NOMO-1 treated with DMSO at 0.1 percent for 48 hours (cell line): ENCODE measurements around the gene VWA8.
"Not testable (repeated sequence)": the region's sequence is repeated elsewhere in the genome, so short reads cannot be mapped to it uniquely, and the experiment has no call there.

Experiments used
- DNase-seq: peaks from one replicate; lab custom pipeline; 2025; ENCODE audit not compliant: unreplicated experiment; lab: John Stamatoyannopoulos, UW

Gene VWA8

GRCh38 chr13:41928323-41928722, 32.6 kb downstream of the VWA8 start:
- DNase-seq, result no peak

- DNase-seq, result no peak
These were observed 35.9 kb downstream of the VWA8 start for GRCh38 chr13:41925014-41925413.

DNA sequence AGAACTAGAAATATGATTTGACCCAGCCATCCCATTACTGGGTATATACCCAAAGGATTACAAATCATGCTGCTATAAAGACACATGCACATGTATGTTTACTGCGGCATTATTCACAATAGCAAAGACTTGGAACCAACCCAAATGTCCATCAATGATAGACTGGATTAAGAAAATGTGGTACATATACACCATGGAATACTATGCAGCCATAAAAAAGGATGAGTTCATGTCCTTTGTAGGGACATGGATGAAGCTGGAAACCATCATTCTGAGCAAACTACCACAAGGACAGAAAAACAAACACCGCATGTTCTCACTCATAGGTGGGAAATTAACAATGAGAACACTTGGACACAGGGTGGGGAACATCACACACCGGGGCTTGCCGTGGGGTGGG, 38.0 kb downstream of the VWA8 start:
- not testable (repeated sequence) for DNase-seq

GRCh38 chr13:41919741-41920487, 41.0 kb downstream of the VWA8 start:
- no peak for DNase-seq

- no peak for DNase-seq
These were observed 41.7 kb downstream of the VWA8 start for GRCh38 chr13:41919031-41919740.

DNA sequence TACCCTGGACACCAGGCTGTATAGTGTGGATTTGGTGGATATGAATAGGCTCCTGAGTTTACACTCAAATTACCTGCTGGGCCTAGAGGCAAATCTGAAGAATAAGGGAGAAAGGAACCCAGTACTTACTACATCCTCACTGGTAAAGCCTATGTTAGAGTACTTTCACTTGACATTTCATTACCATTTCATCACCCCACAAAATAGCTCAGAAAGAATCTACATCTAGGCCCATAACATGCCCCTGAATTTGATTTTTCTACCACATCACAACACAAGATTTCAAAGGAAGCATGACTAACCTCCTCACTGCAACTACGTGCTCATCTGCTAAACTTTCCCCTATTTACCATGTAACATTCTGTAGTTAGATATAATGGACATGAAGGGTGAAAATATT, 43.3 kb downstream of the VWA8 start:
- DNase-seq, result no peak

- peak; percentile 94 for DNase-seq
These were observed 44.5 kb downstream of the VWA8 start for GRCh38 chr13:41916173-41916954.

- no peak for DNase-seq
These were observed 45.8 kb downstream of the VWA8 start for GRCh38 chr13:41915081-41915480.

DNA sequence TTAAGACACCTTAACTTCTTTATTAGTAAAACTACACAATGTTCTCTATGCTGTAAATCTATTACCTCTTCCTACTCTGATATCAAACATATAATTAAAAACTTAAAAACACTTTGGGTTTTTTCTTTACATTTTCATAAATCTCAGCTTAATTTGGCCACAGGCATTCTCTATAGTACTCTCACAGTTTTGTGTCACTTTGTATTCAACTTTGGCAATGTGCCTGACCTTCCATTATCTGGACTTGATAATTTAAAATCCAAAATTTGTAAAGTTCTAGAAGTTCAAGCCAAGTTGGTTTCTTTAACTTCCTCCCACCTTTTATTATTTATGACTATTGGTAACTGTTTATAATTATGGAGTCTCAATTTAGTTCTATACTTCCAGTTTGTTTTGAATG, 46.4 kb downstream of the VWA8 start:
- DNase-seq, result no peak

- DNase-seq, result no peak
These were observed 51.4 kb downstream of the VWA8 start for GRCh38 chr13:41909506-41909905.

DNA sequence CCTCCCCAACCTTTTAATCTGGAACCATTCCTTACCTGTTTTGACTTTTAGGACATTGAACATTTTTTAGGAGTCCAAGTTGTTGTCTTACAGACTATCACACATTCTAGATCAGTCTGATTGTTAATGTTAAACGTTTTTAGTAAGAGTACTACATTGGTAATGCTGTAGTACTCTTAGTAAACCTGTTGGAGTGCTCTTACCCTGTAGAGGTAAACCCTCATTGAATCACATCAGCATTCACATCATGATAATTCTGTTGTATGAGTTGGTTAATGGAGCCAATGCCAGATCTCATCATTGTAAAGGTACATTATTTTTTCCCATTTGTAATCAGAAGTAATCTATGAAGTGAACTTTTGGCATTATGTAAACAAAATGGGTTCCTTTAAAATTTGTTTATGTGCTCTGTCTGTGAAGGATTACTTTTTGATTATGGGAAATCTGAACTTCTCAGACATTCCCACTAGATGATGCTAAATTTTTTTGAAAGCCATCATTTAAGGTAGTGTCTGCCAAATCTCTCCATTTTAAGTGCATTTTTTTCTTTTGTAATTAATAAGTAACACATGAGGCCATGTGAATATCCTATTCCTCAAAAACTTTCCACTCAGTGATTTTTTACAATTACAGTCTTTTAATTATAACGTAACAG, 55.2 kb downstream of the VWA8 start:
- DNase-seq, result peak; percentile 56

- DNase-seq, result no peak
These were observed 60.0 kb downstream of the VWA8 start for GRCh38 chr13:41900918-41901317.

GRCh38 chr13:41898411-41898810, 62.5 kb downstream of the VWA8 start:
- DNase-seq, result not testable (repeated sequence)

DNA sequence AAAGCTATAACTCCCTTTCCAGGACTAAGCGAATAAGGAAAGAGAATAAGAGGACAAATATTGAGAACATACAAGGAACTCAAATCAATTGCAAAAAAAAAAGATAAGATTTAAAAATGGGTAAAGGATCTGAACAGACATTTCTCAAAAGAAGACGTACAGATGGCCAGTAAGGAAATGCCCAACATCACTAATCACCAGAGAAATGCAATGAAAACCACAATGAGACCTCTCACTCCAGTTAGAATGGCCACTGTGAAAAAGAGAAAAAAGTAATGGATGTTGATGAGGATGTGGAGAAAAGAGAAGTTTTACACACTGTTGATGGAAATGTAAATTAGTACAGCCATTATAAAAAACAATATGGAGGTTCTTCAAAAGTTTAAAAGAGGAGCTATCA, 63.8 kb downstream of the VWA8 start:
- DNase-seq, result no peak

DNA sequence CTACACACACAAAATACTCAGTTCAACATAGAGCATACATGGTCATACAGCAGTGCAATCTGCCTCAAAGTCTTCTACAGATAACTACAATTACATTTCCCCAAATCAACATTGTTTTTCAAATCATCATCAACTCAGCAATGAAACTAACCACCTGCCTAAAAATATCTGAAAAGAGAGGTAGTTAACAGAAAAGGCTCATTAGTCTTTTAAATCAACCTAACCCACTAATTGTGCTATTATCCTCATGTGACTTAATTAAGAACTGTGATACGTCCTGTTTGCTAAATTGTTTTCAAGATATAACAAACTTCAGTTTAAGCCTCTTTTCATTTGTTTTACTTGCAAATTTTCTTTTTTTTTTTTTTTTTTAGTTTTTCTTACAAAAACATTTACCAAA, 65.4 kb downstream of the VWA8 start:
- no peak for DNase-seq

GRCh38 chr13:41891119-41891518, 69.8 kb downstream of the VWA8 start:
- DNase-seq, result no peak

GRCh38 chr13:41883147-41883546, 77.8 kb downstream of the VWA8 start:
- no peak for DNase-seq

GRCh38 chr13:41881890-41882289, 79.0 kb downstream of the VWA8 start:
- not testable (repeated sequence) for DNase-seq

- no peak for DNase-seq
These were observed 79.9 kb downstream of the VWA8 start for GRCh38 chr13:41880966-41881365.

DNA sequence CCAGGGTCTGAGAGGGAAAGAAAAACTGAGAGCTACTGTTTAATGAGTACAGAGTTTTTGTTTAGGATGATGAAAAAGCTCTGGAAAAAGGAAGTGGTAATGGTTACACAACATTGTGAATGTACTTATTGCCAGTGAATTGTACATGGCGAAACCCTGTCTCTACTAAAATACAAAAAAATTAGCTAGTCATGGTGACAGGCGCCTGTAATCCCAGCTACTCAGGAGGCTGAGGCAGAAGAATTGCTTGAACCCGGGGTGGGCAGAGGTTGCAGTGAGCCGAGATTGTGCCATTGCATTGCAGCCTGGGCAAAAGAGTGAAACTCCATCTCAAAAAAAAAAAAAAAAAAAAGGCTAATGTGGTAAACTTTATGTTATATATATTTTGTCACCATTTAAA, 96.3 kb downstream of the VWA8 start:
- DNase-seq, result peak; percentile 94

GRCh38 chr13:41862659-41863058, 98.2 kb downstream of the VWA8 start:
- DNase-seq, result not testable (repeated sequence)
